Activated CD8-positive, alpha-beta memory T cell treated with anti-CD3 and anti-CD28 coated beads for 4 hours (primary cell): ENCODE data around the gene NBEAL1.
"Not testable (repeated sequence)": the region's sequence is repeated elsewhere in the genome, so short reads cannot be mapped to it uniquely, and the experiment has no call there.

ENCODE experiments used
- DNase-seq, 2 donors: peaks; one replicate each; pipeline ENCODE4 v3.0.0-alpha.2; 2020; ENCODE audit warnings: low read depth in 2 of 2

Gene NBEAL1

DNA sequence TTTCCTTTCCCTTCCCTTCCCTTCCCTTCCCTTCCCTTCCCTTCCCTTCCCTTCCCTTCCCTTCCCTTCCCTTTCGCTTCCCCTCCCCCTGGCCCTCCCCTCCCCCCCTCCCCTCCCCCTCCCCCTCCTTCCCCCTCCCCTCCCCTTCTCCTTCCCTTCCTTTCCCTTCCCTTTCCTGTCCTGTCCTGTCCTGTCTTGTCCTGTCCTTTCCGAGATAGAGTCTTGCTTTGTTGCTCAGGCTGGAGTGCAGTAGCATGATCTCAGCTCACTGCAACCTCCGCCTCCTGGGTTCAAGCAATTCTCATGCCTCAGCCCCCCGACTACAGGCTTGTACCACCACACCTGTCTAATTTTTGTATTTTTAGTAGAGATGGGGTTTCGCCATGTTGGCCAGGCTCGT, 24.5 kb downstream of the NBEAL1 start:
- not testable (repeated sequence) for DNase-seq

DNA sequence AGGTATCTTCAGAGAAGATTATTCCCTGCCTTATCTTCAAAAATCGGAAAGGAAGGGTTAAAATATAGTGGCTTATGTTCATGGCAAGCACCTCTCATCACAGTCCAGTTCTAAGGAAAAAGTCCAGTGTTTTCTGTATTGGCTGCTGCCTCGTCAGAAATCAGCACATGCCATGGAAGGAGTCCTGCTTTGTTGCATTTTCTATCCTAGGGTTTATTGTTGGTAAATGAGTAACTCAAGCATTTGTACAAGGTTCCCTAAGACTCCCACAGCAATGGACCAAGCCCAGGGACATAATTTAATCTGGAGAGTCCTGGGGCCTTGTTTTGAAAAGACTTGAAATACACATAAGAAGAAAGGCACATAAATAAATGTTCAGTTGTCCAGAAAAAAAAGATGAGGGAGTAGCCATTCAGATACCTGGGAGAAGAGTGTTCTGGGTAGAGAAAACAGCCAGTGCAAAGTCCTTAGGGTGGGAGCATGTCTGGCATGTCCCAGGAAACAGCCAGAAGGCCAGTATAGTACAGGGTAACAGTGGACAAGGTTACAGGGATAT, 26.4 kb downstream of the NBEAL1 start:
- no peak for DNase-seq

DNA sequence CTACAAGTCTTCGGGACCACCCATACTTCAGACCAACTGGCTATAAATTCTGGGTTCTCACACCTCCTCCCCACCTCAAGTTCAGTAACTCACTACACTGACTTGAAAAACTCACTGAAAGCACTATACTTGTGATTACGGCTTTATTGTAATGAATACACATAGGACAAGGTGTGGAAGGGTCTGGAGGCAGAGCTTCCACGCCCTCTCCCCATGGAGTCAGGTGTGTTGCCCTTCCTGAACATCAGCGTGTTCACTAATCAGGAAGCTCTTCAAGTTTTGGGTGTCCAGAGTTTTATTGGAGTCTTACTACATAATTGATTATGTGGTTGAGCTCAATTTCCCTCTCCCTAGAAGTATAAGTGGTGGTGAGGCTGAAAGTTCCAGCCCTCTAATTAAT, 27.5 kb downstream of the NBEAL1 start:
- no peak for DNase-seq

DNA sequence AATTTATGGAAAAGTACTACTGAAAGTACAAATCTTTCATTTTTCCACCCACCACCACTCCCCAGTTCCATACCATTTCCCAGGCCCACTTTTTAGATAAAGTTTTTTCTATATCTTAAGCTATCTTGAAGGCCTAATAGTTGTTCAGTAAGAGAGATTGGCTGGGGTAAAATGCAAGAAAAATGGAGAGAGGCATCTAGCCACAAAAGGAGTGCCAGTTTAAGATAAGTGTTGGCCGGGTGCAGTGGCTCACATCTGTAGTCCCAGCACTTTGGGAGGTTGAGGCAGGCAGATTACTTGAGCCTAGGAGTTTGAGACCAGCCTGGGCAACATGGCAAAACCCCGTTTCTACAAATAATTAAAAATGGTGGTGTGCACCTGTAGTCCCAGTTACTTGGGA, 28.6 kb downstream of the NBEAL1 start:
- no peak for DNase-seq

DNA sequence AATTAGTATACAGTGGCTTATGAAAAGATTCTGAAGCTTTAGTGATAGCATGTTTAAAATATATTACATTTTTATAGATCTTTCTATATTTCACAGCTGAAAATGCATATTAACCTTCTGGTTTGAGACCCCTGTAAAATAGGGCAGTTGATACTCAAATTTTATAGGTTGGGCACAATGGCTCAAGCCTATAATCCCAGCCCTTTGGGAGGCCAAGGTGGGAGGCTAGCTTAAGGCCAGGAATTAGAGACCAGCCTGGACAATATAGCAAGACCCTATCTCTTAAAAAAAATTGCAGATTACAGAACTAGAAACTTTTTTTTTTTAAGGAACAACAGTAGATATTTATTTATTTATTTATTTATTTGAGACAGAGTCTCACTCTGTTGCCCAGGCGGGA, 31.2 kb downstream of the NBEAL1 start:
- DNase-seq: no peak

DNA sequence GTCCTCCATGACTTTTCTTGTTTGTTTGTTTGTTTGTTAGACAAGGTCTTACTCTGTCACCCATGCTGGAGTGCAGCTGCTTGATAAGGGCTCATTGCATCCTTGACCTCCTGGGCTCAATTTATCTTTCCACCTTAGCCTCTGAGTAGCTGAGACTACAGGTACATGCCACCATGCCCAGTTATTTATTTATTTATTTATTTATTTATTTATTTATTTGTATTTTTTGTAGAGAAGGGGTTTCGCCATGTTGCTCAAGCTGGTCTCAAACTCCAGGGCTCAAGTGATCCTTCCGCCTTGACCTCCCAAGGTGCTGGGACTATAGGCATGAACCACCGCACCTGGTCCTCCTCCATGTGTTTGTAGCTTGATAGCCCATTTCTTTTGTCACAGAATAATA, 37.9 kb downstream of the NBEAL1 start:
- DNase-seq: no peak

DNA sequence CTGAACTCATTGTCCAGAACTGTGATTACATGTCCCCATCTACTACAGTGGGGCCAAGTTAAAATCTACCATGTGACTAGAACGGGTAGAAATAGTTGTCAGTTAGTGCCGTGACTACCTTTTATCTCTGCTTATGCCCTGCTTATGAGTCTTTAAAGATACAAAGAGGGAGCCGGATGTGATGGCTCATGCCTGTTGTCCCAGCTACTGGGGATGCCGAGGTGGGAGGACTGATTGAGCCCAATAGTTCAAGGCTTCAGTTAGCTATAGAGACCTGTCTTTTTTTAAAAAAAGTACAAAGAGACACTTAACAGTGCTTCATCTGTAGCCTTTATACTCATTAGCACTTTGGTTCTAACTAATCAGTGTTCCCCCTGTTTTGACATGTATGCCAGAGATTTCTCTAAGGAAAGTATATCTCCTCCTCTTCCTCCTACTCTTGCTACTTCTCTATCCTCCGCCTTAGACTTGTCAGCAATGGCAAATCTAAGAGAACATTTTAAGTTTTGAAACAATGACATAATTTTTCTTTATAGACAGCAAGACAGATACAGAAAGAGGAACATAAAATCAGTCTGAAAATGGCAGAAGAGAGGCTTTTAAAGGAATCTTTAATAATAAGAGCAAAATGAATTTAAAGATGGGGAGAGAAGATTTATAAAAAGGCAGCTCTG, 45.0 kb downstream of the NBEAL1 start:
- DNase-seq: no peak

DNA sequence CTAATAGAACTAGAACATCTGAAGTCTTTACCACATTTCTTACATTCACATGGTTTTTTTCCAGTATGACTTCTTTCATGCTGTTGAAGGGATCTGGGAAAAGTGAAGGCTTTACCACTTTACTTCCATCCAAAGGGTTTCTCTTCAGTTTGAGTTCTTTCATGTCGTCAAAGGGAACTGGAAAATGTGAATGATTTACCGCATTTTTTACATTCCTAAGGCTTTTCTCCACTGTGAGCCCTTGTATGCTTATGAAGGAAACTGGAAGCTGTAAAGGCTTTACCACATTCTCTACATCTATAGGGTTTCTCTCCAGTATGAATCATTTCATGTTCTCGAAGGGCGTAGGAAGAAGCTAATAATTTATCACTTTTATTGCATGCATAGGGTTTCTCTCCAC, 46.7 kb downstream of the NBEAL1 start:
- DNase-seq: no peak

- no peak for DNase-seq
Measured at GRCh38 chr2:203062126-203062525, 47.5 kb downstream of the NBEAL1 start.

- DNase-seq: not testable (repeated sequence)
Measured at GRCh38 chr2:203066519-203067091, 51.9 kb downstream of the NBEAL1 start.

DNA sequence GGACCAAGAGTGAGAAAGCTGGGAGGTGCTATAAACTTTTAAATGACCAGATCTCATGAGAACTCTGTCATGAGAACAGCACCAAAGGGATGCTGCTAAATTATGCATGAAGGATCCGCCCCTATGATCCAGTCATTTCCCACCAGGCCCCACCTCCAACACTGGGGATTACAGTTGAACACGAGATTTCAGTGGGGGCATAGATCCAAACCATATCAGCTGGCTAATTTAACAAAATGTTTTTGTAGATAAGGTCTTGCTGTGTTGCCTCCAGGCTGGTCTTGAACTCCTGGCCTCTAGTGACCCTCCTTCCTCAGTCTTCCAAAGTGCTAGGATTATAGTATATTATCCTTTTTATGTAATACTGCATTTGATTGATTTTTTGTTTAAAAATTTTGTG, 56.0 kb downstream of the NBEAL1 start:
- no peak for DNase-seq

DNA sequence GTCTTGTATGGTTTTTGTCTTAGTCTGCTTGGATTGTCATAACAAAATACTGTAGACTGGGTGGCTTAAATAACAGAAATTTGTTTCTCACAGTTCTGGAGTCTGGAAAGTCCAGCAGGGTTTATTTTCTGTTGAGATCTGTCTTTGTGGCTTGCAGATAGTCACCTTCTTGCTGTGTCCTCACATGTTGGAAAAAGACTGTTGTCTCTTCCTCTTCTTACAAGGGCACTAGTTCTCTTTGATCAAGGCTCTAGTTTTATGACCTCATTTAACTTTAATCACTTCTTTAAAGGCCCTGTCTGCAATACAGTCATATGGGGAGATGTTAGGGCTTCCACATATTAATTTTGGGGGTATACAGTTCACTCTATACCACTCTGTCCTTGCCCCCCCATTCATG, 56.5 kb downstream of the NBEAL1 start:
- no peak for DNase-seq

GRCh38 chr2:203072371-203072770, 57.7 kb downstream of the NBEAL1 start:
- DNase-seq: no peak

- no peak for DNase-seq
Measured at GRCh38 chr2:203077451-203077850, 62.8 kb downstream of the NBEAL1 start.

- no peak for DNase-seq
Measured at GRCh38 chr2:203080447-203081045, 65.9 kb downstream of the NBEAL1 start.

- DNase-seq: no peak
Measured at GRCh38 chr2:203083328-203083727, 68.7 kb downstream of the NBEAL1 start.

DNA sequence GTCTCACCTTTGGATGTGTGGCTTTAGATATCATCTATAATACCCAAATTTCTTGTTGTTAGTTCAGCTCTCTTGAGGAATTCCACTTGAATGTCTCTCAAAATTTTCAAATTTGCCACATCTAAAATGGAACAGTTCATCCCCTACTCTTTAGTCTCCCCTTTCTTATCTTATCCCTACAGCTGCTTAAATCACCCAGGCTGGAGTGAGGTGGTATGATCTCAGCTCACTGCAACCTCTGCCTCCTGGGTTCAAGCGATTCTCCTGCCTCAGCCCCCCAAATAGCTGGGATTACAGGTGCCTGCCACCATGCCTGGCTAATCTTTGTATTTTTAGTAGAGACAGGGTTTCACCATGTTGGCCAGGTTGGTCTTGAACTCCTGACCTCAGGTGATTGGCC, 71.7 kb downstream of the NBEAL1 start:
- not testable (repeated sequence) for DNase-seq

DNA sequence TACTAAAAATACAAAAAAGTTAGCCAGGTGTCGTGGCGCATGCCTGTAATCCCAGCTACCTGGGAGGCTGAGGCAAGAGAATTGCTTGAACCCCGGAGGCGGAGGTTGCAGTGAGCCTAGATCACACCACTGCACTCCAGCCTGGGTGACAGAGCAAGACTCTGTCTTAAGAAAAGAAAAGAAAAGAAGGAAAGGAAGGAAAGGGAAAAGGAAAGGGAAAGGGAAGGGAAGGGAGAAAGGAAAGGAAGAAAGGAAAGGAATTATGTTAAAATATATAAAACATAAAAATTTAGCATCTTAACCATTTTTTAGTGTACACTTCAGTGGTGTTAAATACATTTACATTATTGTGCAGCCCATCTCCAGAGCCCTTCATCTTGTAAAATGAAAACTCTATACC, 76.0 kb downstream of the NBEAL1 start:
- DNase-seq: not testable (repeated sequence)

DNA sequence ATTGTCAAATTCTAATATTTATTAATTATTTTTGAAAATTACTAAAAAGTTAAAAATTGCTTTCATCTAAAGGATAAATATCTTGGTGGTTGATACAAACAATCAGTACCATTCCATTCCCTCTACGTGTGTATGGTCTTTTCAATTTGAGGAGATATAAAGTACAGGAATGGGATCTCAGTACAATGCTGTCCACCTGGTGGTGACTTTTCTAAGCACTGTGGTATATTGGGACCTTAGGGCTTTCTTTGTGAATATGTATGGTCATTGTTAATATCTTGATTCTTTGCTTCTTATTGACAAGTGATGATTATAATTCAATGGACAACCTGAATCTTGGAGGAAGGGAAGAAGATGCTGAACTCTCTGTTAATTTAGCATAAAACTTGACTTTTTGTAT, 83.1 kb downstream of the NBEAL1 start:
- DNase-seq: no peak

- not testable (repeated sequence) for DNase-seq
Measured at GRCh38 chr2:203102357-203102756, 87.7 kb downstream of the NBEAL1 start.

GRCh38 chr2:203104273-203104672, 89.6 kb downstream of the NBEAL1 start:
- DNase-seq: no peak

- no peak for DNase-seq
Measured at GRCh38 chr2:203105996-203106395, 91.3 kb downstream of the NBEAL1 start.

DNA sequence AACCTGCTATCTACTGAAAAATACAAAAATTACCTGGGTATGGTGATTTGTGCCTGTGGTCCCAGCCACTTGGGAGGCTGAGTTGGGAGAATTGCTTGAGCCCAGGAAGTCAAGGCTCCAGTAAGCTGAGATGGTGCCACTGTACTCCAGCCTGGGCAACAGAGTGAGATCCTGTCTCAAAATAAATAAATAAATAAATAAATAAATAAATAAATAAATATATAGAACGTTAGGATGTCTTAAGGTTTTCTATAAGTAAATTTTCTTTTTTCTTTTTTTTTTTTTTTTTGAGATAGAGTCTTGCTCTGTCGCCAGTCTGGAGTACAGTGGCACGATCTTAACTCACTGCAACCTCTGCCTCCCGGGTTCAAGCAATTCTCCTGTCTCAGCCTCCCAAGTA, 95.8 kb downstream of the NBEAL1 start:
- DNase-seq: not testable (repeated sequence)
